ENCODE measurements around the gene REC8. TPM values are rescaled to one million over a fixed set of nuclear protein-coding genes. Genes with fewer than 3 reads are reported as not detected.

REC8 gene
- total RNA-seq, 1 experiment from 2014 or later, result 7.6 TPM

DNA sequence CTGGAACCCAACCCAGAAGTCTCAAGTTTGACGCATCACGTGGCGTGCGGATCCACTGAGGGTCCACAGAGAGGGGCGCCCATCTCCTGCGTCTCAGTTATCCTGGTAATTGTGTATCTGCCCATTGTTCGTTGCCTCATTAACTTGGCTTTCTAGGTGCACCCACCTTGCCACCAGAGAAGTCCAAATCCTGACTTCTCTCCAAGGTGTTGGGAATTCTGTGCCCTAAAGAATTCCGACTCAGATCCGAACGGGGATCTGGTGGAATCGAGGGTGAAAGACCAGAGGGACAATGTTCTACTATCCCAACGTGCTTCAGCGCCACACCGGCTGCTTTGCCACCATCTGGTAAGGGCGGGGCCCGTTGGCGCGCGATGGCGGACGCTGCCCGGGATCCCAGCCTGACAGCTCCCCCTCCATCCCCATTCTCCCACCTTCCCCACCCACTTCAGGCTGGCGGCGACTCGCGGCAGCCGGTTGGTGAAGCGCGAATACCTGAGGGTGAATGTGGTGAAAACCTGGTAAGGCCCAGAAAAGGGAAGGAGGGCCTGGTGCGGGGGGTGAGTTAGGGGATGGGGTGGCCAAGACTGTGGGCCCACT, 481 bp downstream of the REC8 start (continued):
- TF ChIP-seq, protein P1, sequence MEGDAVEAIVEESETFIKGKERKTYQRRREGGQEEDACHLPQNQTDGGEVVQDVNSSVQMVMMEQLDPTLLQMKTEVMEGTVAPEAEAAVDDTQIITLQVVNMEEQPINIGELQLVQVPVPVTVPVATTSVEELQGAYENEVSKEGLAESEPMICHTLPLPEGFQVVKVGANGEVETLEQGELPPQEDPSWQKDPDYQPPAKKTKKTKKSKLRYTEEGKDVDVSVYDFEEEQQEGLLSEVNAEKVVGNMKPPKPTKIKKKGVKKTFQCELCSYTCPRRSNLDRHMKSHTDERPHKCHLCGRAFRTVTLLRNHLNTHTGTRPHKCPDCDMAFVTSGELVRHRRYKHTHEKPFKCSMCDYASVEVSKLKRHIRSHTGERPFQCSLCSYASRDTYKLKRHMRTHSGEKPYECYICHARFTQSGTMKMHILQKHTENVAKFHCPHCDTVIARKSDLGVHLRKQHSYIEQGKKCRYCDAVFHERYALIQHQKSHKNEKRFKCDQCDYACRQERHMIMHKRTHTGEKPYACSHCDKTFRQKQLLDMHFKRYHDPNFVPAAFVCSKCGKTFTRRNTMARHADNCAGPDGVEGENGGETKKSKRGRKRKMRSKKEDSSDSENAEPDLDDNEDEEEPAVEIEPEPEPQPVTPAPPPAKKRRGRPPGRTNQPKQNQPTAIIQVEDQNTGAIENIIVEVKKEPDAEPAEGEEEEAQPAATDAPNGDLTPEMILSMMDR (IDR thresholded peaks at IDR 0.05 in 2 of 3, conservative IDR thresholded peaks at IDR 0.05 in 1 of 3; ENCODE audit: borderline replicate concordance in 1 of 3, insufficient read depth in 1 of 3, low read depth in 2 of 3, low read length in 2 of 3), result no peak
- no peak for TF ChIP-seq SRF (IDR thresholded peaks at IDR 0.05; ENCODE audit: low read depth)
- no peak for TF ChIP-seq ZNF274 (IDR thresholded peaks at IDR 0.05; ENCODE audit: low read depth, low read length)
- TF ChIP-seq ZFX (IDR thresholded peaks at IDR 0.05), result no peak

DNA sequence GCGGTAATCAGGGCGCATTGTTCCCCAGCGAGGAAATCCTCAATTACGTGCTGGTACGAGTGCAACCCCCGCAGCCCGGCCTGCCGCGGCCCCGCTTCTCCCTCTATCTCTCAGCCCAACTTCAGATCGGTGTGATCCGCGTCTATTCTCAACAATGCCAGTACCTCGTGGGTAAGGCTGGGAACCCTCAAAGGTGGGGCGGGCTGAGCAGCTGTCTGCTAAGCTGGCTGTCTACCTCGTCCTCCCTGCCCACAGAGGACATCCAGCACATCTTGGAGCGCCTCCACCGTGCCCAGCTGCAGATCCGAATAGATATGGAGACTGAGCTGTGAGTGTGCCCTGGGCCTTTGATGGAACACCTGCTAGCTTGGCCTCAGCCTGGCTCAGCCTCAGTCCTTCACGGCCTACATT, 996 bp downstream of the REC8 start:
- ChIA-PET CTCF (interaction anchor here (0.8 kb wide), 1 partner anchor 12 kb away, joined by 3 read pairs; the partner anchor contains the start of gene IRF9), POLR2A (no interaction called here), RAD21 (ENCODE audit: low non-redundant PET in 1 of 2, low total read pairs in 2 of 2, uncharacterized antibody in 2 of 2, unreplicated experiment in 2 of 2) (no interaction called here)
- intact Hi-C loops (cut with micrococcal nuclease), result no loop called here
- Histone ChIP-seq H4K20me1 (ENCODE audit: insufficient read depth) (no peaks in the 10 kb centered on the region), H3K79me2 (ENCODE audit: insufficient read depth, low read length) (no peaks in the 10 kb centered on the region), H3K36me3 (ENCODE audit: control insufficient read depth in 1 of 2, insufficient read depth in 2 of 2, low read length in 2 of 2) (no peaks in the 10 kb centered on the region), H3K9me3 (ENCODE audit: control insufficient read depth in 1 of 2, insufficient read depth in 1 of 2, low read depth in 1 of 2, low read length in 2 of 2) (no peaks in the 10 kb centered on the region), H3K4me3 (replicated peaks in 1 of 2; ENCODE audit: low read depth in 1 of 2, low read length in 2 of 2) (no peak overlapping the region), H3K4me2 (ENCODE audit: low read length) (no peak overlapping the region), H2AFZ (ENCODE audit: low read depth, low read length, poor library complexity, severe bottlenecking) (no peak overlapping the region), H3K27ac (ENCODE audit: low read depth, low read length) (no peak overlapping the region), H3K9me2 (ENCODE audit: insufficient read depth) (no peaks in the 10 kb centered on the region), H3K4me1 (ENCODE audit: control insufficient read depth in 1 of 2, insufficient read depth in 2 of 2, low read length in 2 of 2) (no peaks in the 10 kb centered on the region), H3K27me3 (ENCODE audit: insufficient read depth, low read length) (no peaks in the 10 kb centered on the region), H3K9ac (ENCODE audit: low read length) (no peak overlapping the region)
- BruUV-seq (replicated peaks), result no TSS peak
- DNase-seq (ENCODE audit: low read depth, low spot score) (no peak), ATAC-seq (no peak)
- no peak for TF ChIP-seq EGR1 (IDR thresholded peaks at IDR 0.05; ENCODE audit: low read depth)
- TF ChIP-seq, protein P2, sequence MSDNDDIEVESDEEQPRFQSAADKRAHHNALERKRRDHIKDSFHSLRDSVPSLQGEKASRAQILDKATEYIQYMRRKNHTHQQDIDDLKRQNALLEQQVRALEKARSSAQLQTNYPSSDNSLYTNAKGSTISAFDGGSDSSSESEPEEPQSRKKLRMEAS (IDR thresholded peaks at IDR 0.05), result no peak
- no peak for TF ChIP-seq SRF (IDR thresholded peaks at IDR 0.05; ENCODE audit: low read depth)
- no peak for TF ChIP-seq POLR2A (IDR thresholded peaks at IDR 0.05; ENCODE audit: borderline replicate concordance, extremely low read depth, insufficient read depth, insufficient read length)
- TF ChIP-seq SP1 (IDR thresholded peaks at IDR 0.05; ENCODE audit: low read depth), result no peak
- no peak for TF ChIP-seq CBX3 (IDR thresholded peaks at IDR 0.05; ENCODE audit: low read depth)
- no peak for TF ChIP-seq ELF1 (IDR thresholded peaks at IDR 0.05; ENCODE audit: borderline replicate concordance, low read depth)
- no peak for TF ChIP-seq TCF7L2 (IDR thresholded peaks at IDR 0.05; ENCODE audit: borderline replicate concordance, extremely low read depth, insufficient read depth, insufficient read length)
- no peak for TF ChIP-seq POLR2AphosphoS5 (IDR thresholded peaks at IDR 0.05; ENCODE audit: low read depth, low read length)
- no peak for TF ChIP-seq RAD21 (IDR thresholded peaks at IDR 0.05; ENCODE audit: low read depth)
- TF ChIP-seq SIN3A (IDR thresholded peaks at IDR 0.05; ENCODE audit: low read depth), result no peak
- TF ChIP-seq FOSL1 (IDR thresholded peaks at IDR 0.05; ENCODE audit: low read depth), result no peak
- TF ChIP-seq EZH2phosphoT487 (IDR thresholded peaks at IDR 0.05; ENCODE audit: borderline replicate concordance), result no peak
- TF ChIP-seq, protein P3, sequence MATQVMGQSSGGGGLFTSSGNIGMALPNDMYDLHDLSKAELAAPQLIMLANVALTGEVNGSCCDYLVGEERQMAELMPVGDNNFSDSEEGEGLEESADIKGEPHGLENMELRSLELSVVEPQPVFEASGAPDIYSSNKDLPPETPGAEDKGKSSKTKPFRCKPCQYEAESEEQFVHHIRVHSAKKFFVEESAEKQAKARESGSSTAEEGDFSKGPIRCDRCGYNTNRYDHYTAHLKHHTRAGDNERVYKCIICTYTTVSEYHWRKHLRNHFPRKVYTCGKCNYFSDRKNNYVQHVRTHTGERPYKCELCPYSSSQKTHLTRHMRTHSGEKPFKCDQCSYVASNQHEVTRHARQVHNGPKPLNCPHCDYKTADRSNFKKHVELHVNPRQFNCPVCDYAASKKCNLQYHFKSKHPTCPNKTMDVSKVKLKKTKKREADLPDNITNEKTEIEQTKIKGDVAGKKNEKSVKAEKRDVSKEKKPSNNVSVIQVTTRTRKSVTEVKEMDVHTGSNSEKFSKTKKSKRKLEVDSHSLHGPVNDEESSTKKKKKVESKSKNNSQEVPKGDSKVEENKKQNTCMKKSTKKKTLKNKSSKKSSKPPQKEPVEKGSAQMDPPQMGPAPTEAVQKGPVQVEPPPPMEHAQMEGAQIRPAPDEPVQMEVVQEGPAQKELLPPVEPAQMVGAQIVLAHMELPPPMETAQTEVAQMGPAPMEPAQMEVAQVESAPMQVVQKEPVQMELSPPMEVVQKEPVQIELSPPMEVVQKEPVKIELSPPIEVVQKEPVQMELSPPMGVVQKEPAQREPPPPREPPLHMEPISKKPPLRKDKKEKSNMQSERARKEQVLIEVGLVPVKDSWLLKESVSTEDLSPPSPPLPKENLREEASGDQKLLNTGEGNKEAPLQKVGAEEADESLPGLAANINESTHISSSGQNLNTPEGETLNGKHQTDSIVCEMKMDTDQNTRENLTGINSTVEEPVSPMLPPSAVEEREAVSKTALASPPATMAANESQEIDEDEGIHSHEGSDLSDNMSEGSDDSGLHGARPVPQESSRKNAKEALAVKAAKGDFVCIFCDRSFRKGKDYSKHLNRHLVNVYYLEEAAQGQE (IDR thresholded peaks at IDR 0.05; ENCODE audit: low read depth), result no peak
- TF ChIP-seq, protein P1 (IDR thresholded peaks at IDR 0.05 in 2 of 3, conservative IDR thresholded peaks at IDR 0.05 in 1 of 3; ENCODE audit: borderline replicate concordance in 1 of 3, insufficient read depth in 1 of 3, low read depth in 2 of 3, low read length in 2 of 3), result no peak
- TF ChIP-seq, protein P4, sequence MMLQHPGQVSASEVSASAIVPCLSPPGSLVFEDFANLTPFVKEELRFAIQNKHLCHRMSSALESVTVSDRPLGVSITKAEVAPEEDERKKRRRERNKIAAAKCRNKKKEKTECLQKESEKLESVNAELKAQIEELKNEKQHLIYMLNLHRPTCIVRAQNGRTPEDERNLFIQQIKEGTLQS (IDR thresholded peaks at IDR 0.05), result no peak

Measured in HCT116 (cell line).